ENCODE results near the gene RADIL. TPM values are rescaled to one million over a fixed set of nuclear protein-coding genes. Genes with fewer than 3 reads are reported as not detected.

The RADIL gene
- polyA plus RNA-seq, 1 donor (not counting 4 experiments of a cell fraction or from before 2014, with no cell fraction given) = not detected

DNA sequence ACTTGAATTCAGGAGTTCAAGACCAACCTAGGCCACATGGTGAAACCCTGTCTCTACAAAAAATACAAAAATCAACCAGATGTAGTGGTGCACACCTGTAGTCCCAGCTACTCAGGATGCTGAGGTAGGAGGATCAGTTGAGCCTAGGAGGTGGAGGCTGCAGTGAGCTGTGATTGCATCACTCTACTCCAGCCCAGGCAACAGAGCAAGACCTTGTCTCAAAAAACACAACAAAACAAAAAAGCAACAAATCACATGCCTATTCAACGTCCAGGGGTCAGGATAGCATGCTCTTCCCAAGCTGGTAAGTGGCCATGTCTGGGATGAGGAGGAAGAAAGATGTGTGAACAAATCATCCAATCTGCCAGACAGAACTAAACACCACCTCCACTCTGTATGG is 6.2 kb upstream of the RADIL start:
- Histone ChIP-seq H3K4me2 (ENCODE audit: control insufficient read depth, extremely low read depth, insufficient read depth, low read depth, low read length) (no peak overlapping the region), H3K9me1 (ENCODE audit: control insufficient read depth, extremely low read depth, insufficient read depth, low read length) (no peaks in the 10 kb centered on the region), H3K9ac (ENCODE audit: control insufficient read depth, extremely low read depth, insufficient read depth, low read length) (no peak overlapping the region), H2AFZ (ENCODE audit: control insufficient read depth, low read length) (no peak overlapping the region), H3K36me3 (ENCODE audit: control insufficient read depth in 2 of 2, extremely low read depth in 1 of 2, insufficient read depth in 2 of 2, low read length in 2 of 2) (no peaks in the 10 kb centered on the region), H4K20me1 (ENCODE audit: control insufficient read depth, extremely low read depth, insufficient read depth, low read length) (no peaks in the 10 kb centered on the region), H3K79me2 (ENCODE audit: control insufficient read depth, insufficient read depth, low read length) (no peaks in the 10 kb centered on the region), H3K4me3 (ENCODE audit: control insufficient read depth in 2 of 3, extremely low read depth in 1 of 3, insufficient read depth in 2 of 3, low read depth in 1 of 3, low read length in 3 of 3) (no peak overlapping the region), H3K4me1 (ENCODE audit: control insufficient read depth, extremely low read depth, insufficient read depth, low read length) (no peaks in the 10 kb centered on the region), H3K27me3 (ENCODE audit: control insufficient read depth, extremely low read depth, insufficient read depth, low read length) (no peaks in the 10 kb centered on the region), H3K27ac (ENCODE audit: control insufficient read depth, insufficient read depth, low read length) (no peak overlapping the region), H3K9me3 (ENCODE audit: control insufficient read depth, low read depth, low read length) (no peaks in the 10 kb centered on the region)
- FAIRE-seq (no peak), DNase-seq (ENCODE audit: low read depth, low spot score) (no peak)
- TF ChIP-seq, protein P1, sequence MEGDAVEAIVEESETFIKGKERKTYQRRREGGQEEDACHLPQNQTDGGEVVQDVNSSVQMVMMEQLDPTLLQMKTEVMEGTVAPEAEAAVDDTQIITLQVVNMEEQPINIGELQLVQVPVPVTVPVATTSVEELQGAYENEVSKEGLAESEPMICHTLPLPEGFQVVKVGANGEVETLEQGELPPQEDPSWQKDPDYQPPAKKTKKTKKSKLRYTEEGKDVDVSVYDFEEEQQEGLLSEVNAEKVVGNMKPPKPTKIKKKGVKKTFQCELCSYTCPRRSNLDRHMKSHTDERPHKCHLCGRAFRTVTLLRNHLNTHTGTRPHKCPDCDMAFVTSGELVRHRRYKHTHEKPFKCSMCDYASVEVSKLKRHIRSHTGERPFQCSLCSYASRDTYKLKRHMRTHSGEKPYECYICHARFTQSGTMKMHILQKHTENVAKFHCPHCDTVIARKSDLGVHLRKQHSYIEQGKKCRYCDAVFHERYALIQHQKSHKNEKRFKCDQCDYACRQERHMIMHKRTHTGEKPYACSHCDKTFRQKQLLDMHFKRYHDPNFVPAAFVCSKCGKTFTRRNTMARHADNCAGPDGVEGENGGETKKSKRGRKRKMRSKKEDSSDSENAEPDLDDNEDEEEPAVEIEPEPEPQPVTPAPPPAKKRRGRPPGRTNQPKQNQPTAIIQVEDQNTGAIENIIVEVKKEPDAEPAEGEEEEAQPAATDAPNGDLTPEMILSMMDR (optimal IDR thresholded peaks at IDR 0.05 in 1 of 3, IDR thresholded peaks at IDR 0.05 in 1 of 3, conservative IDR thresholded peaks at IDR 0.05 in 1 of 3; ENCODE audit: extremely low read depth in 1 of 3, insufficient read depth in 2 of 3, low read length in 3 of 3) = no peak
- TF ChIP-seq EZH2 (IDR thresholded peaks at IDR 0.05; ENCODE audit: low read length) = no peak
- dilution Hi-C loops (cut with MboI; ENCODE audit: extremely low pct_ligation_motif_present, low sequenced_read_pairs) = no loop called here

GRCh38 chr7:4888161-4888560 is 4.6 kb upstream of the RADIL start:
- Histone ChIP-seq H3K27ac (ENCODE audit: control insufficient read depth, insufficient read depth, low read length) (no peak overlapping the region), H2AFZ (ENCODE audit: control insufficient read depth, low read length) (no peak overlapping the region), H3K9me3 (ENCODE audit: control insufficient read depth, low read depth, low read length) (no peaks in the 10 kb centered on the region), H3K9ac (ENCODE audit: control insufficient read depth, extremely low read depth, insufficient read depth, low read length) (no peak overlapping the region), H3K27me3 (ENCODE audit: control insufficient read depth, extremely low read depth, insufficient read depth, low read length) (peaks cover 6% of the 10 kb centered on the region), H3K4me2 (ENCODE audit: control insufficient read depth, extremely low read depth, insufficient read depth, low read depth, low read length) (no peak overlapping the region), H3K4me3 (ENCODE audit: control insufficient read depth in 2 of 3, extremely low read depth in 1 of 3, insufficient read depth in 2 of 3, low read depth in 1 of 3, low read length in 3 of 3) (no peak overlapping the region), H3K4me1 (ENCODE audit: control insufficient read depth, extremely low read depth, insufficient read depth, low read length) (no peaks in the 10 kb centered on the region), H3K79me2 (ENCODE audit: control insufficient read depth, insufficient read depth, low read length) (no peaks in the 10 kb centered on the region), H3K36me3 (ENCODE audit: control insufficient read depth in 2 of 2, extremely low read depth in 1 of 2, insufficient read depth in 2 of 2, low read length in 2 of 2) (no peaks in the 10 kb centered on the region), H4K20me1 (ENCODE audit: control insufficient read depth, extremely low read depth, insufficient read depth, low read length) (no peaks in the 10 kb centered on the region), H3K9me1 (ENCODE audit: control insufficient read depth, extremely low read depth, insufficient read depth, low read length) (no peaks in the 10 kb centered on the region)
- DNase-seq (ENCODE audit: low read depth, low spot score) (no peak), FAIRE-seq (no peak)
- TF ChIP-seq, protein P1 (optimal IDR thresholded peaks at IDR 0.05 in 1 of 3, IDR thresholded peaks at IDR 0.05 in 1 of 3, conservative IDR thresholded peaks at IDR 0.05 in 1 of 3; ENCODE audit: extremely low read depth in 1 of 3, insufficient read depth in 2 of 3, low read length in 3 of 3) = no peak
- TF ChIP-seq EZH2 (IDR thresholded peaks at IDR 0.05; ENCODE audit: low read length) = no peak
- dilution Hi-C loops (cut with MboI; ENCODE audit: extremely low pct_ligation_motif_present, low sequenced_read_pairs) = no loop called here

Measured in keratinocyte (primary cell).